SK-N-SH (cell line): ENCODE results near the gene ISLR2. TPM values are rescaled to one million over a fixed set of nuclear protein-coding genes. Genes with fewer than 3 reads are reported as not detected.

Experiments used
- CTCF ChIA-PET: fragments of 300-600, 350-600 bp; formaldehyde crosslinking; extraction: SDS; loops from one replicate; lab custom pipeline; 2021; lab: Yijun Ruan, JAX
- POLR2A ChIA-PET: fragments of 350-600 bp; sonication (Branson Sonifier 250); formaldehyde crosslinking; extraction: SDS; loops from one replicate; lab custom pipeline; 2020; ENCODE audit warnings: antibody characterized with exemption, inconsistent platforms; lab: Yijun Ruan, JAX
- DNase-seq: peaks from one replicate; pipeline ENCODE4 v3.0.0; 2012
- H2AFZ ChIP-seq: fragments of 200-600 bp; sonication (generic); 2 replicates; pipeline ENCODE4 v1.8.1; 2016; ENCODE audit warnings: antibody characterized with exemption, mild to moderate bottlenecking, low read depth
- H3F3A ChIP-seq: fragments of 200-600 bp; sonication (generic); replicated peaks from 2 replicates; pipeline ENCODE3; 2016; ENCODE audit warnings: antibody characterized with exemption, mild to moderate bottlenecking; ENCODE audit not compliant: insufficient read depth
- H3K27ac ChIP-seq, 2 experiments: fragments of 200-500 bp in 1 of 2; fragments of 200-600 bp in 1 of 2; sonication (Bioruptor generic) in 1 of 2; sonication (generic), shearing (Covaris generic) in 1 of 2; 2 replicates each; pipeline versions ENCODE4 v1.5.1 to v1.6.1; 2014 to 2016; ENCODE audit warnings: low read depth in 2 of 2, inconsistent platforms in 1 of 2, low read length in 1 of 2, mild to moderate bottlenecking in 1 of 2, mixed read lengths in 1 of 2
- H3K27me3 ChIP-seq: fragments of 200-600 bp; sonication (generic), shearing (Covaris generic); 2 replicates; pipeline ENCODE4 v1.6.1; 2016; ENCODE audit warnings: mixed run types; ENCODE audit not compliant: insufficient read depth
- H3K36me3 ChIP-seq, 2 experiments: fragments of 200-500 bp in 1 of 2; fragments of 200-600 bp in 1 of 2; sonication (Bioruptor generic) in 1 of 2; sonication (generic) in 1 of 2; replicated peaks in 1 of 2; 2 replicates each; pipeline versions ENCODE3 to v1.5.1; 2014 to 2016; ENCODE audit warnings: low read length in 1 of 2, mild to moderate bottlenecking in 1 of 2; ENCODE audit not compliant: insufficient read depth in 2 of 2, control insufficient read depth in 1 of 2
- H3K4me1 ChIP-seq, 2 experiments: fragments of 200-500 bp in 1 of 2; fragments of 200-600 bp in 1 of 2; sonication (Bioruptor generic) in 1 of 2; sonication (generic), shearing (Covaris generic) in 1 of 2; 2 replicates each; pipeline versions ENCODE4 v1.5.1 to v1.6.1; 2014 to 2016; ENCODE audit warnings: low read depth in 1 of 2, low read length in 1 of 2, mixed run types in 1 of 2; ENCODE audit not compliant: insufficient read depth in 2 of 2, control insufficient read depth in 1 of 2
- H3K4me2 ChIP-seq: fragments of 200-600 bp; sonication (generic), shearing (Covaris generic); 2 replicates; pipeline ENCODE4 v1.6.1; 2017; ENCODE audit warnings: mixed run types
- H3K4me3 ChIP-seq, 2 experiments: fragments of 200-500 bp in 1 of 2; fragments of 200-600 bp in 1 of 2; sonication (Bioruptor generic) in 1 of 2; sonication (generic), shearing (Covaris generic) in 1 of 2; 2 replicates each; pipeline versions ENCODE4 v1.5.1 to v1.8.1; 2014 to 2016; ENCODE audit warnings: low read depth in 2 of 2, inconsistent platforms in 1 of 2, low read length in 1 of 2, mild to moderate bottlenecking in 1 of 2, mixed read lengths in 1 of 2, moderate library complexity in 1 of 2
- H3K79me2 ChIP-seq: fragments of 200-600 bp; sonication (generic); 2 replicates; pipeline ENCODE4 v1.8.1; 2017; ENCODE audit warnings: mild to moderate bottlenecking; ENCODE audit not compliant: insufficient read depth
- H3K9ac ChIP-seq: fragments of 200-600 bp; sonication (generic); 2 replicates; pipeline ENCODE4 v1.6.1; 2017; ENCODE audit warnings: mixed run types
- H3K9me2 ChIP-seq: fragments of 200-600 bp; sonication (generic); 2 replicates; pipeline ENCODE4 v1.6.1; 2017; ENCODE audit warnings: mixed run types
- H3K9me3 ChIP-seq: fragments of 200-600 bp; sonication (generic); 2 replicates; pipeline ENCODE4 v1.6.1; 2017; ENCODE audit warnings: mixed run types, mild to moderate bottlenecking, moderate library complexity
- H4K20me1 ChIP-seq: fragments of 200-600 bp; sonication (generic); 2 replicates; pipeline ENCODE4 v1.6.1; 2017; ENCODE audit warnings: mild to moderate bottlenecking, mixed run types; ENCODE audit not compliant: insufficient read depth
- EP300 ChIP-seq, 2 experiments: IDR thresholded peaks; 2 replicates each; pipeline versions ENCODE4 v1.4.0 to v1.6.1; 2012; ENCODE audit warnings: borderline replicate concordance in 1 of 2, low read depth in 1 of 2, low read length in 1 of 2
- FOSL2 ChIP-seq: IDR thresholded peaks from 2 replicates; pipeline ENCODE4 v1.4.0; 2012; ENCODE audit warnings: low read depth, mild to moderate bottlenecking, moderate library complexity, borderline replicate concordance
- FOXJ3 ChIP-seq: sonication (generic); formaldehyde crosslinking; IDR thresholded peaks from 2 replicates; pipeline ENCODE4 v1.5.1; 2020; ENCODE audit warnings: mild to moderate bottlenecking, missing genetic modification reagents
- FOXM1 ChIP-seq: IDR thresholded peaks from 2 replicates; pipeline ENCODE4 v1.4.0; 2012; ENCODE audit warnings: low read depth, mild to moderate bottlenecking
- GATA2 ChIP-seq: sonication (generic); formaldehyde crosslinking; IDR thresholded peaks from 2 replicates; pipeline ENCODE4 v1.5.0; 2020; ENCODE audit warnings: mild to moderate bottlenecking, missing genetic modification reagents
- JUND ChIP-seq: IDR thresholded peaks from 2 replicates; pipeline ENCODE4 v1.4.0; 2012
- MAX ChIP-seq: IDR thresholded peaks from 2 replicates; pipeline ENCODE4 v1.4.0; 2012; ENCODE audit warnings: low read depth
- MEF2A ChIP-seq: IDR thresholded peaks from 2 replicates; pipeline ENCODE4 v1.4.0; 2012; ENCODE audit warnings: low read depth, borderline replicate concordance
- MXI1 ChIP-seq: IDR thresholded peaks from 2 replicates; pipeline ENCODE4 v1.6.1; 2012; ENCODE audit warnings: mild to moderate bottlenecking, low read depth, low read length, improper control_type of control experiment
- NFIC ChIP-seq: IDR thresholded peaks from 2 replicates; pipeline ENCODE4 v1.4.0; 2012; ENCODE audit warnings: borderline replicate concordance
- RAD21 ChIP-seq: IDR thresholded peaks from 2 replicates; pipeline ENCODE4 v1.6.1; 2012; ENCODE audit warnings: mild to moderate bottlenecking, low read length
- RFX5 ChIP-seq: IDR thresholded peaks from 2 replicates; pipeline ENCODE4 v1.6.1; 2012; ENCODE audit warnings: mild to moderate bottlenecking, improper control_type of control experiment, low read length
- RXRA ChIP-seq: IDR thresholded peaks from 2 replicates; pipeline ENCODE4 v1.4.0; 2012; ENCODE audit warnings: low read depth, mild to moderate bottlenecking, borderline replicate concordance
- SIN3A ChIP-seq: IDR thresholded peaks from 2 replicates; pipeline ENCODE4 v1.6.1; 2012; ENCODE audit warnings: low read depth, mild to moderate bottlenecking, low read length, moderate library complexity, borderline replicate concordance
- SMC3 ChIP-seq: IDR thresholded peaks from 2 replicates; pipeline ENCODE4 v1.6.1; 2012; ENCODE audit warnings: low read depth, low read length, improper control_type of control experiment
- TAF1 ChIP-seq: IDR thresholded peaks from 2 replicates; pipeline ENCODE4 v1.6.1; 2012; ENCODE audit warnings: low read depth, mild to moderate bottlenecking, low read length, moderate library complexity, borderline replicate concordance
- TCF12 ChIP-seq: IDR thresholded peaks from 2 replicates; pipeline ENCODE4 v1.4.0; 2012
- TEAD4 ChIP-seq: IDR thresholded peaks from 2 replicates; pipeline ENCODE4 v1.4.0; 2012; ENCODE audit warnings: mild to moderate bottlenecking, borderline replicate concordance; ENCODE audit not compliant: insufficient read depth
- USF1 ChIP-seq: IDR thresholded peaks from 2 replicates; pipeline ENCODE4 v1.4.0; 2012; ENCODE audit warnings: low read depth, borderline replicate concordance
- WGBS: methylation state at CpG from one replicate; pipeline ENCODE4 v1.1.6; 2017; ENCODE audit warnings: low lambda C conversion rate; 5-methylcytosine and 5-hydroxymethylcytosine counted together
- polyA plus RNA-seq, 3 experiments: library from polyadenylated mRNA; depleted of rRNA; stranded (reverse); fragments of >200 nt; gene quantifications; 2 replicates each; pipeline ENCODE4 v1.2.3, GENCODE V29; 2012
- TF ChIP-seq, protein P1 (sequence below): IDR thresholded peaks from 2 replicates; pipeline ENCODE4; 2012
- TF ChIP-seq, protein P2 (sequence below): IDR thresholded peaks from 2 replicates; pipeline ENCODE4 v1.4.0; 2012; ENCODE audit warnings: low read depth, borderline replicate concordance
- TF ChIP-seq, protein P3 (sequence below): fragments of 150-350 bp; IDR thresholded peaks from 2 replicates; pipeline ENCODE4 v1.6.1; 2016; ENCODE audit warnings: mild to moderate bottlenecking, low read depth, low read length

ISLR2 gene
- polyA plus RNA-seq, 1 of the 3 experiments (the other 2 are of a cell fraction): 0.56 TPM

DNA sequence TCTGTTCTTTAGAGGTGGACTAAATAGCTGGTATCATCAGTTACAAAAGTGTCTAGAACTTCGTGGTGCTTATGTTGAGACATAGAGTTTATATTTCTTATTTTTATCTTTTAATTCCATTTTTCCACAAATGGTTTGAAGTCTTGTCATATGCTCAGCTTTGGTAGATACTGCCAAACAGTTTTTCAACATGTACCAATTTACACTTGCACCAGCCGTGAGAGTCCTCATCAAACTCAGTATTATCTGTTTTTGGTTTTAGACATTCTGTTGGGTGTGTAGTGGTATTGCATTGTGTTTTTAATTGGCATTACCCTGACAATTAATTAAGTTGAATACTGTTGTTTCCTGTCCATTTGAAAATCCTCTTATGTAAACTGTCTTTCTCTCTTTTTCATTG, 16.7 kb downstream of the ISLR2 start:
- no peaks in the 10 kb centered on the region; a peak in 1 of 4 replicates for H3K4me1 ChIP-seq
- H3K27me3 ChIP-seq: no peaks in the 10 kb centered on the region
- no peak overlapping the region for H3K27ac ChIP-seq
- no peaks in the 10 kb centered on the region for H3K9me2 ChIP-seq
- ChIA-PET CTCF (interaction anchor here (1.6 to 2.2 kb wide), 2 partner anchors 157 to 161 kb away, joined by 5 to 6 read pairs; no protein-coding TSS in a partner anchor), POLR2A (no interaction called here)
- no peak overlapping the region for H3K4me3 ChIP-seq
- H3F3A ChIP-seq: no peaks in the 10 kb centered on the region
- no peaks in the 10 kb centered on the region for H3K79me2 ChIP-seq
- no peak overlapping the region for H3K4me2 ChIP-seq
- H3K9me3 ChIP-seq: peaks cover 7% of the 10 kb centered on the region; the same call in 1 of the 2 replicates
- DNase-seq: no peak
- TF ChIP-seq FOXM1 (no peak), RXRA (no peak), TEAD4 (no peak), TCF12 (no peak), RAD21 (no peak), NFIC (no peak), MEF2A (no peak), MAX (no peak), SIN3A (no peak)
- TF ChIP-seq, protein P1, sequence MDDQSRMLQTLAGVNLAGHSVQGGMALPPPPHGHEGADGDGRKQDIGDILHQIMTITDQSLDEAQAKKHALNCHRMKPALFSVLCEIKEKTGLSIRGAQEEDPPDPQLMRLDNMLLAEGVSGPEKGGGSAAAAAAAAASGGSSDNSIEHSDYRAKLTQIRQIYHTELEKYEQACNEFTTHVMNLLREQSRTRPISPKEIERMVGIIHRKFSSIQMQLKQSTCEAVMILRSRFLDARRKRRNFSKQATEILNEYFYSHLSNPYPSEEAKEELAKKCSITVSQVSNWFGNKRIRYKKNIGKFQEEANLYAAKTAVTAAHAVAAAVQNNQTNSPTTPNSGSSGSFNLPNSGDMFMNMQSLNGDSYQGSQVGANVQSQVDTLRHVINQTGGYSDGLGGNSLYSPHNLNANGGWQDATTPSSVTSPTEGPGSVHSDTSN: no peak
- TF ChIP-seq, protein P2, sequence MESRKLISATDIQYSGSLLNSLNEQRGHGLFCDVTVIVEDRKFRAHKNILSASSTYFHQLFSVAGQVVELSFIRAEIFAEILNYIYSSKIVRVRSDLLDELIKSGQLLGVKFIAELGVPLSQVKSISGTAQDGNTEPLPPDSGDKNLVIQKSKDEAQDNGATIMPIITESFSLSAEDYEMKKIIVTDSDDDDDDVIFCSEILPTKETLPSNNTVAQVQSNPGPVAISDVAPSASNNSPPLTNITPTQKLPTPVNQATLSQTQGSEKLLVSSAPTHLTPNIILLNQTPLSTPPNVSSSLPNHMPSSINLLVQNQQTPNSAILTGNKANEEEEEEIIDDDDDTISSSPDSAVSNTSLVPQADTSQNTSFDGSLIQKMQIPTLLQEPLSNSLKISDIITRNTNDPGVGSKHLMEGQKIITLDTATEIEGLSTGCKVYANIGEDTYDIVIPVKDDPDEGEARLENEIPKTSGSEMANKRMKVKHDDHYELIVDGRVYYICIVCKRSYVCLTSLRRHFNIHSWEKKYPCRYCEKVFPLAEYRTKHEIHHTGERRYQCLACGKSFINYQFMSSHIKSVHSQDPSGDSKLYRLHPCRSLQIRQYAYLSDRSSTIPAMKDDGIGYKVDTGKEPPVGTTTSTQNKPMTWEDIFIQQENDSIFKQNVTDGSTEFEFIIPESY: no peak
- TF ChIP-seq, all 33 proteins: peak for 0
- WGBS: 46% methylated on average over 2 of the region's 2 CpGs
- H2AFZ ChIP-seq: no peak overlapping the region
- no peaks in the 10 kb centered on the region for H3K36me3 ChIP-seq
- H3K9ac ChIP-seq: no peak overlapping the region
- H4K20me1 ChIP-seq: no peaks in the 10 kb centered on the region

- peak overlapping the region; percentile 82 to 93; a peak in 3 of 4 replicates for H3K27ac ChIP-seq
- CTCF ChIA-PET: interaction anchor here (0.9 to 7.7 kb wide), 7 partner anchors 12 to 165 kb away, joined by 3 to 39 read pairs (median 6); partner anchors contain the start of gene ISLR
- no peak overlapping the region for H3K4me3 ChIP-seq
- no peak overlapping the region for H3K9ac ChIP-seq
- no peaks in the 10 kb centered on the region for H3K27me3 ChIP-seq
- 73% methylated on average over 14 of the region's 14 CpGs for WGBS
- POLR2A ChIA-PET: interaction anchor here (0.8 to 1.8 kb wide), 5 partner anchors 15 to 32 kb away, joined by 3 to 11 read pairs (median 4); no protein-coding TSS in a partner anchor
- no peaks in the 10 kb centered on the region for H3K36me3 ChIP-seq
- no peak overlapping the region; the same call in 1 of the 2 replicates for H3K4me2 ChIP-seq
- H3K9me2 ChIP-seq: no peaks in the 10 kb centered on the region
- no peak overlapping the region for H2AFZ ChIP-seq
- no peak for DNase-seq
- H3K9me3 ChIP-seq: no peaks in the 10 kb centered on the region
- H3K4me1 ChIP-seq: peaks cover 12 to 30% of the 10 kb centered on the region in 2 experiments; a peak in 3 of 4 replicates
- H3K79me2 ChIP-seq: no peaks in the 10 kb centered on the region
- peaks cover 13% of the 10 kb centered on the region for H3F3A ChIP-seq
- no peaks in the 10 kb centered on the region for H4K20me1 ChIP-seq
- TF ChIP-seq TEAD4: no peak
- no peak for TF ChIP-seq FOXM1
- no peak for TF ChIP-seq MXI1
- TF ChIP-seq SMC3: no peak
- TF ChIP-seq USF1: no peak
- TF ChIP-seq FOSL2: no peak
- TF ChIP-seq RFX5: no peak
- no peak for TF ChIP-seq SIN3A
- no peak for TF ChIP-seq TAF1
- TF ChIP-seq RXRA: no peak
- TF ChIP-seq JUND: no peak
- TF ChIP-seq, protein P3, sequence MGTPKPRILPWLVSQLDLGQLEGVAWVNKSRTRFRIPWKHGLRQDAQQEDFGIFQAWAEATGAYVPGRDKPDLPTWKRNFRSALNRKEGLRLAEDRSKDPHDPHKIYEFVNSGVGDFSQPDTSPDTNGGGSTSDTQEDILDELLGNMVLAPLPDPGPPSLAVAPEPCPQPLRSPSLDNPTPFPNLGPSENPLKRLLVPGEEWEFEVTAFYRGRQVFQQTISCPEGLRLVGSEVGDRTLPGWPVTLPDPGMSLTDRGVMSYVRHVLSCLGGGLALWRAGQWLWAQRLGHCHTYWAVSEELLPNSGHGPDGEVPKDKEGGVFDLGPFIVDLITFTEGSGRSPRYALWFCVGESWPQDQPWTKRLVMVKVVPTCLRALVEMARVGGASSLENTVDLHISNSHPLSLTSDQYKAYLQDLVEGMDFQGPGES: no peak
- no peak for TF ChIP-seq GATA2 (CRISPR knock-in tag)
- TF ChIP-seq EP300 (IDR thresholded peaks at IDR 0.05; ENCODE audit: borderline replicate concordance in 1 of 2, low read depth in 1 of 2, low read length in 1 of 2): no peak
- no peak for TF ChIP-seq FOXJ3
Measured at GRCh38 chr15:74155766-74156417, 25.5 kb downstream of the ISLR2 start.
